RWPE2 (cell line): ENCODE data around the gene TEX2.

Source experiments
- ATAC-seq: fragments of 200-7000 bp; cut with Tn5 transposase; 3 replicates; pipeline ENCODE4 v1.9.1; 2021; ENCODE audit warnings: low read depth
- DNase-seq: peaks from one replicate; pipeline ENCODE4 v3.0.0-alpha.2; 2020; ENCODE audit warnings: low spot score
- H3K27ac ChIP-seq: fragments of 450-650 bp; 2 replicates; pipeline ENCODE4 v1.5.1; 2017; ENCODE audit warnings: mild to moderate bottlenecking; ENCODE audit not compliant: poor library complexity, severe bottlenecking
- H3K27me3 ChIP-seq: fragments of 250-450 bp; sonication (Bioruptor Pico); 2 replicates; pipeline ENCODE4 v1.5.1; 2021; ENCODE audit warnings: mild to moderate bottlenecking, moderate library complexity; ENCODE audit not compliant: insufficient read depth, poor library complexity, severe bottlenecking
- H3K36me3 ChIP-seq: fragments of 250-450 bp; sonication (Bioruptor Pico); 2 replicates; pipeline ENCODE4 v1.5.1; 2020; ENCODE audit warnings: low read depth, mild to moderate bottlenecking, moderate library complexity
- H3K4me1 ChIP-seq: fragments of 250-450 bp; sonication (Bioruptor Pico); 2 replicates; pipeline ENCODE4 v1.5.1; 2021; ENCODE audit warnings: mild to moderate bottlenecking, moderate library complexity; ENCODE audit not compliant: insufficient read depth, poor library complexity, severe bottlenecking
- H3K4me3 ChIP-seq: fragments of 250-450 bp; sonication (Bioruptor Pico); 2 replicates; pipeline ENCODE4 v1.5.1; 2021; ENCODE audit warnings: mild to moderate bottlenecking, moderate library complexity; ENCODE audit not compliant: severe bottlenecking
- H3K9me3 ChIP-seq: fragments of 250-450 bp; sonication (Bioruptor Pico); 2 replicates; pipeline ENCODE4 v1.5.1; 2021; ENCODE audit warnings: mild to moderate bottlenecking, moderate library complexity; ENCODE audit not compliant: severe bottlenecking
- CTCF ChIP-seq: fragments of 450-650 bp; IDR thresholded peaks from one replicate; pipeline ENCODE4 v1.5.1; 2017; ENCODE audit warnings: mild to moderate bottlenecking, moderate library complexity; ENCODE audit not compliant: poor library complexity, severe bottlenecking

Gene TEX2

GRCh38 chr17:64120159-64120810 is 142.8 kb downstream of the TEX2 start:
- Histone ChIP-seq H3K4me3 (no peak overlapping the region), H3K27ac (no peak overlapping the region)
- no peak for TF ChIP-seq CTCF

DNA sequence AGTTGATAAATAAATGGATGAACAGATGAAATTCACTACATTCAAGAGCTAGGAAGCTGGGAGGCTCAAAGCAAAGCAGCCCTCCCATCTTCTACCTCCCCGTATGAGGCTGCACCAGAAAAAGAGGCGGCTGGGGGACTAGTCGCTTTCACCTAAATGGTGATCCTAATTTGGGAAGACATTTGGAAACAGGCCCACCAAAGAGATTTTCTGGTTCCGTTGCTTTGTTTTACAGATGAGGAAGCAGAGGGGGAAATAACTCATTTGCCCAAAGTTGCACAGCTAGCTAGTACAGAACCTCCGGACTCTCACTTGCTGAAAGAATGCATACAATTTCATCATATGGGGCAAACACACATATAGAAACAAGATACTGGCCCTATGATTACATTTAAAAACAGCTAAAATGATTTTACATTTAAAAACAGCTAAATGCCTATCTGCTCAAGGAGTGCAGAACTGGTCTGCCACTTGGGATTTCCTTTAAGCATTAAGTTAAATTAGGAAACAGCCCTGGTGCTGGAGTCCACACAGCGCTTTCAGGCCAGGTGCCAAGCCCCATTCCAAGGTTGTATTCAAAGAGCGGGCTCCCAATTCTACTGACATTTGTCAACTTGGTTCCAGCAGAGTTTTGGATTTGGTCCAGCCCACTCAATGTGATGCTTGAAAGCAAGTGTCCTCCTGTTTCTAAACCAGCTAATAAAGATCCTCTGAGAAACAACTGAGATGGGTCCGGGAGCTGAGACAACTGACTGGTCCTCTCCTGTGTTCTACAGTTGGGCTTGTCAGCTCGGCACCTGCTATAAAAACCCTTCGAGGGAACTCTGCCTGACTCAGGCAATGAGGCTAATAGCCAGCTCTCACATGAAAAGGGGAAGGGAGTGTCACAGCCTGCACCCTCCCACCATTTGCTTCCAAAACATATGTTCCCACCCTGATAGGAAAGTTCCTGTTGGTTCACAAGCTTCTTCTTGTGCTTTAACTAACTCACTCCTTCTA is 144.8 kb downstream of the TEX2 start:
- Histone ChIP-seq H3K4me1 (peaks cover 24% of the 10 kb centered on the region), H3K9me3 (no peaks in the 10 kb centered on the region), H3K27me3 (no peaks in the 10 kb centered on the region), H3K36me3 (no peaks in the 10 kb centered on the region), H3K27ac (no peak overlapping the region), H3K4me3 (no peak overlapping the region)
- TF ChIP-seq CTCF = no peak
- ATAC-seq (no peak), DNase-seq (no peak)

More at GRCh38 chr17:64120159-64120810, 142.8 kb downstream of the TEX2 start:
- Histone ChIP-seq H3K27me3 (no peaks in the 10 kb centered on the region), H3K4me1 (peaks cover 16% of the 10 kb centered on the region), H3K36me3 (peaks cover 3% of the 10 kb centered on the region; the same call in 1 of the 2 replicates), H3K9me3 (no peaks in the 10 kb centered on the region)
- DNase-seq (no peak), ATAC-seq (no peak)

- H3K4me3 ChIP-seq = no peak overlapping the region
Observed at GRCh38 chr17:64115822-64116534, 147.1 kb downstream of the TEX2 start.

DNA sequence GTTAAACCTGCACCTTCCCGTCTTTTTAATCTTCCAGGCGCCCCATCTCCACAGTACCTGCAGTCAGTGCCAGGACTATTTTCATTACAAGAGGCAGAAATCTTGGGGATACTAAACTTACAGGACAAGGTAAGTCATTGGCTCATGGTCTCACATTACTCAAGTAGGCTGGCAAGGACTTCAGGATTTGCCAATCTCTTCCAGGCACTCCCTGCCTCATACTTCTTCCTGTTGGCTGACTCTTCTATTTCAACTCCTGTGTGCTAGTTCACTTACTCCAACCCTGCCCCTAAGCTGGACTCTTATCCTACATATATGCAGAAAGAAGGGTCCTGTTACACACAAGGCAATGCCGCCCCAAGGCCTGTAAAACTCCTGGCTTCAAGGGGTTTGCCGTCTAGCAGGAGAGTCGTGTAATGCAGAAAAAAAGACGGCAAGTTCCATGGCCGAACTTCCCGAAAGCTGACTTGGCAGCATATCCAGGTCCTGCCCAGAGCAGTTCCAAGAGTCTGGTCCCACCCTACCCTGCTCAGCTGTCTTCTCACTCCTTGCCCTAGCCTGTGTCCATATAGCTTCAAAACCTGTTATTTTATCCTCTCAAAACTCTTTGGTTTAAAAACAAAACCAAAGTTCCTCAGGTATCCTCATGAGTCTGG is 147.9 kb downstream of the TEX2 start:
- peak; percentile 75 for ATAC-seq
- H3K27me3 ChIP-seq = no peaks in the 10 kb centered on the region
- peaks cover 31% of the 10 kb centered on the region for H3K4me1 ChIP-seq
- peak overlapping the region; percentile 54 for H3K27ac ChIP-seq
- TF ChIP-seq CTCF = no peak
- H3K36me3 ChIP-seq = no peaks in the 10 kb centered on the region
- no peak overlapping the region for H3K4me3 ChIP-seq
- no peaks in the 10 kb centered on the region for H3K9me3 ChIP-seq
- DNase-seq = no peak

More at GRCh38 chr17:64115822-64116534, 147.1 kb downstream of the TEX2 start:
- no peak for DNase-seq
- H3K27ac ChIP-seq = peak overlapping the region; percentile 54
- no peaks in the 10 kb centered on the region for H3K27me3 ChIP-seq
- no peaks in the 10 kb centered on the region for H3K9me3 ChIP-seq
- ATAC-seq = peak; percentile 75
- no peak for TF ChIP-seq CTCF
- peaks cover 24% of the 10 kb centered on the region for H3K4me1 ChIP-seq
- no peaks in the 10 kb centered on the region for H3K36me3 ChIP-seq
